Left ventricle myocardium inferior (tissue), 1 donor: ENCODE data around the gene LRP10. TPM values are rescaled to one million over a fixed set of nuclear protein-coding genes. Genes with fewer than 3 reads are reported as not detected.

ENCODE experiments used
- DNase-seq: peaks from one replicate; pipeline ENCODE4 v3.0.0-alpha.2; 2020
- H3K27ac ChIP-seq: fragments of 200-600 bp; replicated peaks from 2 replicates; pipeline ENCODE4 v1.8.0; 2021
- H3K27me3 ChIP-seq: fragments of 200-600 bp; 2 replicates; pipeline ENCODE4 v1.8.0; 2021; ENCODE audit warnings: low read depth
- H3K36me3 ChIP-seq: fragments of 200-600 bp; 2 replicates; pipeline ENCODE4 v1.8.0; 2021
- H3K4me1 ChIP-seq: fragments of 200-600 bp; 2 replicates; pipeline ENCODE4 v1.8.0; 2021
- H3K4me3 ChIP-seq: fragments of 200-600 bp; 2 replicates; pipeline ENCODE4 v1.8.0; 2021; ENCODE audit warnings: mild to moderate bottlenecking, moderate library complexity
- H3K9me3 ChIP-seq: fragments of 200-600 bp; replicated peaks from 2 replicates; pipeline ENCODE4 v1.8.0; 2021
- CTCF ChIP-seq: fragments of 200-600 bp; IDR thresholded peaks from 2 replicates; pipeline ENCODE4 v1.8.0; 2021; ENCODE audit warnings: antibody characterized with exemption, mild to moderate bottlenecking, borderline replicate concordance
- intact Hi-C: fragments of 100-400 bp; cut with micrococcal nuclease; formaldehyde crosslinking; loops from one replicate; pipeline ENCODE4 v1.11.0; 2022
- total RNA-seq: library from RNA; stranded (reverse); fragmentation: NEBNext Ultra II Directional; extraction: Animal tissue kit (Norgen Biotek cat#: 25700); gene quantifications from one replicate; pipeline ENCODE4 v1.2.1, GENCODE V29; 2021
- donor health status: DM: no; HTN: yes; CAD: no; lungs with severe emphysema.

The LRP10 gene
- total RNA-seq, 1 donor from 2014 or later: 48.3 TPM

- Histone ChIP-seq H3K36me3 (peaks cover 17% of the 10 kb centered on the region), H3K4me3 (peak within 1 kb of the TSS; percentile 98), H3K4me1 (peaks cover 12% of the 10 kb centered on the region), H3K27me3 (no peaks in the 10 kb centered on the region), H3K9me3 (no peaks in the 10 kb centered on the region), H3K27ac (peak within 1 kb of the TSS; percentile 89)
- peak; percentile 89 for DNase-seq
- intact Hi-C loops: no loop called here
- TF ChIP-seq CTCF: no peak
Measured at GRCh38 chr14:22829661-22830442, 41.7 kb upstream of the LRP10 start, which contains the start of gene MRPL52. Gene MRPL52, plus strand, starts transcription at chr14:22829887. Its CDS starts 26 bp downstream, at chr14:22829913.

GRCh38 chr14:22830443-22831010 is 41.0 kb upstream of the LRP10 start:
- Histone ChIP-seq H3K27me3 (no peaks in the 10 kb centered on the region), H3K27ac (peak overlapping the region; percentile 89), H3K36me3 (peaks cover 18% of the 10 kb centered on the region), H3K4me1 (peaks cover 12% of the 10 kb centered on the region), H3K4me3 (peak overlapping the region; percentile 98), H3K9me3 (no peaks in the 10 kb centered on the region)
- intact Hi-C loops: no loop called here
- TF ChIP-seq CTCF: no peak
- no peak for DNase-seq

GRCh38 chr14:22835505-22835904 is 36.0 kb upstream of the LRP10 start:
- DNase-seq: no peak
- H3K4me3 ChIP-seq: no peak overlapping the region
- no peak for TF ChIP-seq CTCF
- peak overlapping the region; percentile 92 for H3K27ac ChIP-seq
- no peaks in the 10 kb centered on the region for H3K27me3 ChIP-seq
- no peaks in the 10 kb centered on the region for H3K9me3 ChIP-seq
- peaks cover 18% of the 10 kb centered on the region for H3K36me3 ChIP-seq
- intact Hi-C loops: no loop called here
- H3K4me1 ChIP-seq: peaks cover 51% of the 10 kb centered on the region

GRCh38 chr14:22836301-22837113 is 35.0 kb upstream of the LRP10 start, which contains the start of gene MMP14:
Gene MMP14, plus strand, starts transcription at chr14:22836585. Its CDS starts 233 bp downstream, at chr14:22836818.
- no peaks in the 10 kb centered on the region for H3K9me3 ChIP-seq
- H3K36me3 ChIP-seq: peaks cover 24% of the 10 kb centered on the region
- H3K4me1 ChIP-seq: peaks cover 47% of the 10 kb centered on the region
- H3K27ac ChIP-seq: peak within 1 kb of the TSS; percentile 92
- intact Hi-C loops: no loop called here
- peak within 1 kb of the TSS; percentile 87 for H3K4me3 ChIP-seq
- no peaks in the 10 kb centered on the region for H3K27me3 ChIP-seq
- TF ChIP-seq CTCF: peak; percentile 48
- DNase-seq: peak; percentile 73

GRCh38 chr14:22837114-22837749 is 34.3 kb upstream of the LRP10 start:
- TF ChIP-seq CTCF: no peak
- Histone ChIP-seq H3K27me3 (no peaks in the 10 kb centered on the region), H3K4me3 (peak overlapping the region; percentile 87), H3K27ac (peak overlapping the region; percentile 92), H3K9me3 (no peaks in the 10 kb centered on the region), H3K36me3 (peaks cover 32% of the 10 kb centered on the region), H3K4me1 (peaks cover 47% of the 10 kb centered on the region)
- DNase-seq: peak; percentile 76
- intact Hi-C loops: no loop called here
